ENCODE measurements around the gene EPHB2.

The EPHB2 gene

DNA sequence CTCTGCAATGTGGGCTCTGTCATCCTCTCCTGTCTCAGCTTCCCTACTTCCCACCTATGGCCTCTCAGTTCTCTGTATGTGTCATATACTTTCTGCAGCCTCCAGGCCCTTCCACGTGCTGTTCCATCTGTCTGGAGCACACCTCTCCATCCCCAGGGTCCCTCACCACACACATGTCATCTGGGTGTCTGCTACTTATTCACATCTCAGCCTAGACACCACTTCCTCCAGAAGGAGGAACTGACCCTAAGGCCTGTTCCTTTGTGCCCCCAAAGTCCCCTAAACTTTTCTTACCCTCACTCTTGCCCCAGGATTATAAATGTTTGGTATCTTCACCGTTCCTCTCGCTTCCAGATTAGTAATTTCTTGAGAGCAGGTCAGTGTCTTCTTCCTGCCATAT is 251.9 kb downstream of the EPHB2 start:
- no peak for DNase-seq

DNA sequence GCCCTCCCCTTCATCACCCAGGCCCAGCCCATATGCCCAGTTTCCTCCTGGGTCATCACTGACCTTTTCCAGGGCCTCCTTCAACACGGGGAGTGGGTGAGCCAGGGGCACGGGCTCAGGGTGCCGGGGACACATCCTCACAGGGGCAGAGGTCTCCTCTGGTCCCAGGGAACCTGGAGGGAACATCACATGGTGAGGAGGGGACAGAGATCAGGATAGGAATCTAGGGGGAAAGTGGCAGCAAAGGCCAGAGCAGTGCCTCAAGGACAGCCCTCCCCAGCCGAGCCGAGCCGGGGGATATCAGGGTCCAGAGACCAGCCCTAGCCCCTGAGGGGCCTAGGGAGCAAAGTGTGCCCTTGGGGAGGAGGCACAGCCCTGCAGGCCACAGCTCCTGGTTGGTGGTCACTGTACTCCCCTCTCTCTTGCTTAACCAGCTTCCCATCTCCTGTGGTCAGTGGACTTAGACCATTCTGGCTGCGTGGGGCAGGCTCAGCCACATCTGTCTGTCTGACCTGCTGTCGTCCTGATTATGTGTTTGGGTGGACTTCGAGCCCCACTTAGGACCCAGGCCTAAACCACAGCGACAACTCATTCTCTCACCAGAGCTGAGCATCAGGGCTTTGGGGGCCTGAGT is 252.5 kb downstream of the EPHB2 start:
- DNase-seq = no peak

DNA sequence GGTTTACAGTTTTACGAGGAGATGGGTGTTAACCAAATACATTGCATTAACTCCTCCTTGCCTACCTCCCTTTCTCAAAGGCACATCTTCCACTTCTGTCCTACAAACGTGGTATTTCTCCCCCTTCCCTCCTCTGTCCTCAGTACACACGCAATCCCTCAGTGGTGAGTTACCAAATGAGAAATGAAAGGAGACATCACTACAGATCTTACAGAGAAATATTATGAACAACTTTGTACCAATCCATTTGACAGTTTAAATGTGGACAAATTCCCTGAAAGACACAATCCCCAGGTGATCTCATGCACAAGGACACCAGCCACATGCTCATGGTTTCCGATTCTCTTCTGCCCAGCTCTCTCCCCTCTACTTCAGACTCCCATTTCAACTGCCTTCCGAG is 255.7 kb downstream of the EPHB2 start:
- no peak for DNase-seq

DNA sequence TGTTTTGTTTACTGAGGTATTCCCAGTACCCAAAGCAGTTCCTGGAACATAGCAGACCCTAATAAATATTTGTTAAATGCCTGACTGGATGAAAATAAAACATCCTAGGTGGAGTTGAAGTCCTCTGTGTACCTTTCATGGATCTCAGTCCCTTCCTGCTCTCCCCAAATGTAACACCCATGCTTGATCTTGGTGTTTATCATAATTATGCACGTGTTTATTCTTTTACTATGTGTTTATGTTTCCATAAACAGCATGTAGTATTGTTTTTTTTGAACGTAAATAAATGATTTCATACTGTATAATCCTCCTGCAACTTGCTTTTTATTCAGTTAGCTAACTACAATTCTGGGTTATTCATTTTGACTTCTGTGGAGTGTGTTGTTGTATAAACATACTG is 257.2 kb downstream of the EPHB2 start:
- DNase-seq = no peak

DNA sequence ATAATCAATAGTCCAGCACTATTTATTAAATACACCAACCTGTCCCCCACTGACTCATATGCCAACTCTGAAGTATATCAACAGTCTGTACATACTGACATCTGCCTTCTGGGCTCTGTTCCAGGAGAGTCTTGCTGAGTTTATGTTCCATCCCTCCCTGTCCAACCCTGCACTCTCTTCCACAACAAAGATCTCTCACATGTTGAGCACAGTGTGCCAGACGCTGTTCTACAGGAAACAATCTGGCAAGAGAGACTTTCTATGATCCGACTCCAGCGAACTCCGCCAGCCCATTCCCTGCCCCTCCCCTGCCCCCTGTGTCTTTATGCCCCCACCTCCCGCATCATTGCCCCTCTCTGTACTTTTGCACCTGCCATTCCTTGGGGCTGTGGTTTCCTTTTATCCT is 258.7 kb downstream of the EPHB2 start:
- no peak for DNase-seq

DNA sequence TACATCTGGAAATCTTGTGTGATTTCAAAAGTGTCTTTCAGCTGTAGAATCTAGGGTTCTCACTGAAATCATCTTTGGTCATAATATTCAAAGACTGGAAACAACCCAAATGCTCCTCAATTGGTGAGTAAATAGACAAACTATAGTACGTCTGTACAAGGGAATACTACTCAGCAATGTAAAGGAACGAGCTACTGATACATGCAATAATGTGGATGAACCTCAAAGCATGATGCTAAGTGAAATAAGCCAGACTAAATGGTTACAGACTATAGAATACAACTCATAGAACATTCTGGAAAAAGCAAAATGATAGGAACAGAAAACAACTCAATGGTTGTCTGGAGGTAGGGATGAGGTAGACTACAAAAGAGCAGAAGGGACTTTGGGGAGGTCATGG is 259.5 kb downstream of the EPHB2 start:
- DNase-seq = no peak

Data from suppressor macrophage treated with lipopolysaccharide for 1 hour (primary cell).